RWPE1 (cell line): ENCODE results near the gene RCC2.
A peak's percentile ranks its signal among the peaks of the same experiment; 100 is the strongest.

Experiments
- CTCF ChIA-PET: fragments of 350-600 bp; sonication (Branson Sonifier 250); formaldehyde crosslinking; extraction: SDS; loops from one replicate; lab custom pipeline; 2021; lab: Yijun Ruan, JAX
- POLR2A ChIA-PET: fragments of 400-600 bp; formaldehyde crosslinking; extraction: SDS; loops from one replicate; lab custom pipeline; 2020; ENCODE audit warnings: antibody characterized with exemption; ENCODE audit not compliant: low non-redundant PET; lab: Yijun Ruan, JAX
- DNase-seq: peaks from one replicate; pipeline ENCODE4 v3.0.0; 2012; ENCODE audit warnings: low spot score
- H3K27ac ChIP-seq: fragments of 450-650 bp; 2 replicates; pipeline ENCODE4 v1.5.1; 2017
- TF ChIP-seq, protein P1 (sequence below): fragments of 450-650 bp; conservative IDR thresholded peaks from 2 replicates; pipeline ENCODE4 v1.5.1; 2017; ENCODE audit warnings: low read depth, mild to moderate bottlenecking

RCC2 gene

DNA sequence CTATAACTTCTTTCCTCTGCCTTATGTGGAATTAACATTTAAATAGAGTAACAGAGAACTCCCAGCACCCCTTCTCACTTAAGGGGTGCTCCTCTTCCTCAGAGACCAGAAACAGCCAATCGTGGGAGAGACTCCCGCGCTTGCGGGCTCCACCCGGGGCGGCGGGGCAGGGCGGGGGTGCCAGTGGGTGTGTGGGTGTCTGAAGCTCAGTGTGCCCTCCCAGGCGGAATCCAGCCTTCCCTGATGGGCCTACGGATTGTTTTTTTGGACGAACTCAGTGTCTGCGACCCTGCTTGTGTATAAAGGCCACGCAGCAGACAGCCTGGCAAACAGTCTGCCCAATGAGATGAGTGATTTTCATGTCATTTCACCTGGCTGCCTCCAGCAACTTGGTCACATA lies 6.2 kb downstream of the RCC2 start:
- TF ChIP-seq, protein P1, sequence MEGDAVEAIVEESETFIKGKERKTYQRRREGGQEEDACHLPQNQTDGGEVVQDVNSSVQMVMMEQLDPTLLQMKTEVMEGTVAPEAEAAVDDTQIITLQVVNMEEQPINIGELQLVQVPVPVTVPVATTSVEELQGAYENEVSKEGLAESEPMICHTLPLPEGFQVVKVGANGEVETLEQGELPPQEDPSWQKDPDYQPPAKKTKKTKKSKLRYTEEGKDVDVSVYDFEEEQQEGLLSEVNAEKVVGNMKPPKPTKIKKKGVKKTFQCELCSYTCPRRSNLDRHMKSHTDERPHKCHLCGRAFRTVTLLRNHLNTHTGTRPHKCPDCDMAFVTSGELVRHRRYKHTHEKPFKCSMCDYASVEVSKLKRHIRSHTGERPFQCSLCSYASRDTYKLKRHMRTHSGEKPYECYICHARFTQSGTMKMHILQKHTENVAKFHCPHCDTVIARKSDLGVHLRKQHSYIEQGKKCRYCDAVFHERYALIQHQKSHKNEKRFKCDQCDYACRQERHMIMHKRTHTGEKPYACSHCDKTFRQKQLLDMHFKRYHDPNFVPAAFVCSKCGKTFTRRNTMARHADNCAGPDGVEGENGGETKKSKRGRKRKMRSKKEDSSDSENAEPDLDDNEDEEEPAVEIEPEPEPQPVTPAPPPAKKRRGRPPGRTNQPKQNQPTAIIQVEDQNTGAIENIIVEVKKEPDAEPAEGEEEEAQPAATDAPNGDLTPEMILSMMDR = no peak
- DNase-seq = no peak
- ChIA-PET POLR2A (interaction anchor here (0.6 kb wide), 1 partner anchor 201 kb away, joined by 5 read pairs; no protein-coding TSS in a partner anchor), CTCF (no interaction called here)
- H3K27ac ChIP-seq = peak overlapping the region; percentile 13

GRCh38 chr1:17432412-17432811 lies 7.1 kb downstream of the RCC2 start:
- TF ChIP-seq, protein P1 = no peak
- DNase-seq = no peak
- peak overlapping the region; percentile 50 for H3K27ac ChIP-seq
- ChIA-PET CTCF (interaction anchor here (0.5 to 0.6 kb wide), 3 partner anchors 47 to 62 kb away, joined by 3 read pairs; no protein-coding TSS in a partner anchor), POLR2A (no interaction called here)

GRCh38 chr1:17429183-17429582 lies 10.3 kb downstream of the RCC2 start:
- H3K27ac ChIP-seq = peak overlapping the region; percentile 33; the same call in 1 of the 2 replicates
- POLR2A ChIA-PET = no interaction called here
- TF ChIP-seq, protein P1 = no peak
- CTCF ChIA-PET = interaction anchor here (0.6 to 1.7 kb wide), 3 partner anchors 10 to 289 kb away, joined by 3 to 6 read pairs (median 3); no protein-coding TSS in a partner anchor
- DNase-seq = no peak

GRCh38 chr1:17427696-17428660 lies 11.5 kb downstream of the RCC2 start:
- TF ChIP-seq, protein P1 = no peak
- DNase-seq = no peak
- peak overlapping the region; percentile 49 for H3K27ac ChIP-seq
- CTCF ChIA-PET = interaction anchor here (1.7 kb wide), 1 partner anchor 9 kb away, joined by 3 read pairs; no protein-coding TSS in a partner anchor
- POLR2A ChIA-PET = no interaction called here

GRCh38 chr1:17425806-17426600 lies 13.5 kb downstream of the RCC2 start:
- TF ChIP-seq, protein P1 = no peak
- CTCF ChIA-PET = no interaction called here
- POLR2A ChIA-PET = no interaction called here
- no peak for DNase-seq
- H3K27ac ChIP-seq = peak overlapping the region; percentile 33

GRCh38 chr1:17423781-17424245 lies 15.7 kb downstream of the RCC2 start:
- ChIA-PET CTCF (interaction anchor here (0.7 kb wide), 1 partner anchor 9 kb away, joined by 3 read pairs; no protein-coding TSS in a partner anchor), POLR2A (no interaction called here)
- peak overlapping the region; percentile 51 for H3K27ac ChIP-seq
- TF ChIP-seq, protein P1 = no peak
- no peak for DNase-seq
